Occipital lobe (tissue), 2 donors: ENCODE measurements around the gene CLASP1. TPM values are rescaled to one million over a fixed set of nuclear protein-coding genes. Genes with fewer than 3 reads are reported as not detected.
A peak's percentile ranks its signal among the peaks of the same experiment; 100 is the strongest.
"Not testable (repeated sequence)": the region's sequence is repeated elsewhere in the genome, so short reads cannot be mapped to it uniquely, and the experiment has no call there.

Experiments used
- DNase-seq: peaks from one replicate; lab custom pipeline; 2025; lab: John Stamatoyannopoulos, UW
- total RNA-seq: library from RNA; depleted of rRNA; stranded (reverse); fragments of >200 nt; gene quantifications from one replicate; pipeline ENCODE4 v1.2.3, GENCODE V29; 2014

Gene CLASP1
- total RNA-seq, 1 donor from 2014 or later: 215 TPM

- DNase-seq: no peak
These were observed 13.4 kb upstream of the CLASP1 start for GRCh38 chr2:121662656-121663055.

GRCh38 chr2:121659933-121660332 lies 10.7 kb upstream of the CLASP1 start:
- DNase-seq: no peak

GRCh38 chr2:121658393-121658792 lies 9.1 kb upstream of the CLASP1 start:
- DNase-seq: not testable (repeated sequence)

- DNase-seq: no peak
These were observed 3.8 kb upstream of the CLASP1 start for GRCh38 chr2:121653035-121653434.

GRCh38 chr2:121650315-121650930 lies 1.2 kb upstream of the CLASP1 start:
- DNase-seq: no peak

- peak; percentile 91 for DNase-seq
These were observed 493 bp upstream of the CLASP1 start for GRCh38 chr2:121649596-121650314.

GRCh38 chr2:121648206-121649148 lies 785 bp downstream of the CLASP1 start:
- peak; percentile 41 for DNase-seq

- DNase-seq: no peak
These were observed 1.9 kb downstream of the CLASP1 start for GRCh38 chr2:121647396-121647795.

- no peak for DNase-seq
These were observed 4.5 kb downstream of the CLASP1 start for GRCh38 chr2:121644715-121645114.

- no peak for DNase-seq
These were observed 5.4 kb downstream of the CLASP1 start for GRCh38 chr2:121643877-121644276.

GRCh38 chr2:121640380-121641316 lies 8.6 kb downstream of the CLASP1 start:
- DNase-seq: no peak

- DNase-seq: not testable (repeated sequence)
These were observed 9.4 kb downstream of the CLASP1 start for GRCh38 chr2:121639846-121640245.

- no peak for DNase-seq
These were observed 10.9 kb downstream of the CLASP1 start for GRCh38 chr2:121638333-121638732.

- no peak for DNase-seq
These were observed 13.9 kb downstream of the CLASP1 start for GRCh38 chr2:121635371-121635770.

- no peak for DNase-seq
These were observed 14.6 kb downstream of the CLASP1 start for GRCh38 chr2:121634354-121635307.

- no peak for DNase-seq
These were observed 15.8 kb downstream of the CLASP1 start for GRCh38 chr2:121633463-121633862.

- no peak for DNase-seq
These were observed 21.7 kb downstream of the CLASP1 start for GRCh38 chr2:121627525-121628050.

- DNase-seq: no peak
These were observed 22.3 kb downstream of the CLASP1 start for GRCh38 chr2:121626777-121627524.

- no peak for DNase-seq
These were observed 23.3 kb downstream of the CLASP1 start for GRCh38 chr2:121625953-121626352.
